A549 (cell line): ENCODE measurements around the gene WWP2. TPM values are rescaled to one million over a fixed set of nuclear protein-coding genes. Genes with fewer than 3 reads are reported as not detected.

ENCODE experiments used
- ATAC-seq, 2 experiments: fragments of 200-7000 bp in 1 of 2; fragments of >200 bp in 1 of 2; cut with Nextera tagmentation in 1 of 2; cut with Tn5 transposase in 1 of 2; 3 replicates each; pipeline versions ENCODE4 v1.8.0 to v1.9.1; 2018 to 2020; ENCODE audit warnings: mild to moderate bottlenecking in 1 of 2, moderate library complexity in 1 of 2
- CTCF ChIA-PET: fragments of 300-600 bp; sonication (Branson Sonifier 250); formaldehyde crosslinking; extraction: SDS; loops from one replicate; lab custom pipeline; 2021; ENCODE audit warnings: antibody characterized with exemption, inconsistent platforms; lab: Yijun Ruan, JAX
- POLR2A ChIA-PET: fragments of 350-600 bp; formaldehyde crosslinking; extraction: SDS; loops from one replicate; lab custom pipeline; 2021; ENCODE audit warnings: antibody characterized with exemption, inconsistent platforms; lab: Yijun Ruan, JAX
- DNase-seq, 2 experiments: peaks; one replicate each; pipeline versions ENCODE4 v3.0.0 to v3.0.0-alpha.2; 2011 to 2016; ENCODE audit warnings: low read depth in 1 of 2, low spot score in 1 of 2
- FAIRE-seq: peaks from 2 replicates; lab custom pipeline; 2011; peaks lifted over from hg19 to GRCh38; lab: Jason Lieb, UNC
- H3K27ac ChIP-seq, 2 experiments: fragments of >200 bp; sonication (Bioruptor Twin); formaldehyde crosslinking; 3 replicates each; pipeline ENCODE4 v1.5.1; 2016 to 2017
- H3K4me1 ChIP-seq: fragments of >200 bp; sonication (Bioruptor Twin); formaldehyde crosslinking; 3 replicates; pipeline ENCODE4 v1.6.1; 2016
- H3K4me2 ChIP-seq: fragments of >200 bp; sonication (Bioruptor Twin); formaldehyde crosslinking; 3 replicates; pipeline ENCODE4 v1.6.1; 2016
- H3K4me3 ChIP-seq: fragments of >200 bp; sonication (Bioruptor Twin); formaldehyde crosslinking; 3 replicates; pipeline ENCODE4 v1.5.1; 2016
- H3K9me3 ChIP-seq: fragments of >200 bp; sonication (Bioruptor Twin); formaldehyde crosslinking; 3 replicates; pipeline ENCODE4 v1.6.1; 2016
- BCL3 ChIP-seq: fragments of >200 bp; sonication (Bioruptor Twin); formaldehyde crosslinking; IDR thresholded peaks from 3 replicates; pipeline ENCODE4 v1.6.1; 2016
- CEBPB ChIP-seq, 2 experiments: fragments of >200 bp in 1 of 2; sonication (Bioruptor Twin) in 1 of 2; formaldehyde crosslinking in 1 of 2; IDR thresholded peaks; 2 replicates each; pipeline ENCODE4 v1.6.1; 2012 to 2016
- CHD2 ChIP-seq: fragments of 150-350 bp; IDR thresholded peaks from 2 replicates; pipeline ENCODE4 v1.6.1; 2014; ENCODE audit warnings: low read length; ENCODE audit not compliant: partially characterized antibody
- E2F6 ChIP-seq: IDR thresholded peaks from 2 replicates; pipeline ENCODE4 v1.6.1; 2012; ENCODE audit warnings: low read depth, borderline replicate concordance
- EHF ChIP-seq: fragments of 250-450 bp; sonication (Bioruptor Pico); IDR thresholded peaks from 2 replicates; pipeline ENCODE4 v1.5.0; 2020; ENCODE audit warnings: mild to moderate bottlenecking
- EHMT2 ChIP-seq: fragments of 200-600 bp; sonication (generic); IDR thresholded peaks from 2 replicates; pipeline ENCODE4 v1.6.1; 2016; ENCODE audit warnings: antibody characterized with exemption, low read depth, mild to moderate bottlenecking, moderate library complexity
- FOSB ChIP-seq: fragments of 250-450 bp; sonication (Bioruptor Pico); IDR thresholded peaks from 2 replicates; pipeline ENCODE4 v1.5.0; 2020; ENCODE audit warnings: mild to moderate bottlenecking, moderate library complexity
- FOSL2 ChIP-seq, 2 experiments: fragments of 450-650 bp in 1 of 2; fragments of >200 bp in 1 of 2; sonication (Bioruptor Twin) in 1 of 2; formaldehyde crosslinking; IDR thresholded peaks; 2 replicates each; pipeline versions ENCODE4 v1.5.0 to v1.6.1; 2016 to 2020; ENCODE audit warnings: mild to moderate bottlenecking in 1 of 2, moderate library complexity in 1 of 2
- GATA3 ChIP-seq: IDR thresholded peaks from 2 replicates; pipeline ENCODE4 v1.6.1; 2012; ENCODE audit warnings: borderline replicate concordance
- HES2 ChIP-seq: fragments of >200 bp; sonication (Bioruptor Twin); formaldehyde crosslinking; IDR thresholded peaks from 2 replicates; pipeline ENCODE4 v1.6.1; 2016
- HEYL ChIP-seq: fragments of 250-450 bp; sonication (Bioruptor Pico); IDR thresholded peaks from 2 replicates; pipeline ENCODE4 v1.8.0; 2021; ENCODE audit warnings: mild to moderate bottlenecking, moderate library complexity
- HOXA7 ChIP-seq: fragments of 250-450 bp; sonication (Bioruptor Pico); IDR thresholded peaks from 2 replicates; pipeline ENCODE4 v1.5.0; 2020; ENCODE audit warnings: mild to moderate bottlenecking, moderate library complexity
- HOXB13 ChIP-seq: fragments of 250-450 bp; sonication (Bioruptor Pico); IDR thresholded peaks from 2 replicates; pipeline ENCODE4 v1.5.0; 2020; ENCODE audit warnings: low read depth, mild to moderate bottlenecking, moderate library complexity
- HOXB5 ChIP-seq: fragments of 250-450 bp; sonication (Bioruptor Pico); IDR thresholded peaks from 2 replicates; pipeline ENCODE4 v1.5.0; 2020; ENCODE audit warnings: mild to moderate bottlenecking, moderate library complexity
- JUN ChIP-seq, 2 experiments: fragments of >200 bp; sonication (Bioruptor Twin); formaldehyde crosslinking; IDR thresholded peaks; 2 replicates in 1 of 2; 3 replicates in 1 of 2; pipeline ENCODE4 v1.6.1; 2016 to 2017
- JUNB ChIP-seq: fragments of >200 bp; sonication (Bioruptor Twin); formaldehyde crosslinking; IDR thresholded peaks from 2 replicates; pipeline ENCODE4 v1.6.1; 2016
- KDM5A ChIP-seq: fragments of 200-600 bp; sonication (generic); IDR thresholded peaks from 2 replicates; pipeline ENCODE4 v1.6.1; 2016; ENCODE audit warnings: antibody characterized with exemption, mild to moderate bottlenecking
- MAFK ChIP-seq: fragments of 450-650 bp; IDR thresholded peaks from 2 replicates; pipeline ENCODE4 v1.6.1; 2014; ENCODE audit not compliant: partially characterized antibody
- MAX ChIP-seq: IDR thresholded peaks from 2 replicates; pipeline ENCODE4 v1.6.1; 2012
- MAZ ChIP-seq: fragments of 150-350 bp; IDR thresholded peaks from 2 replicates; pipeline ENCODE4 v1.6.1; 2014; ENCODE audit warnings: antibody characterized with exemption, low read depth, low read length, borderline replicate concordance
- MYC ChIP-seq: IDR thresholded peaks from 2 replicates; pipeline ENCODE4 v1.6.1; 2012; ENCODE audit warnings: mild to moderate bottlenecking, inconsistent platforms, low read length, improper control_type of control experiment, borderline replicate concordance
- NFE2L2 ChIP-seq: fragments of 150-350 bp; conservative IDR thresholded peaks from 2 replicates; pipeline ENCODE4 v1.6.1; 2014; ENCODE audit warnings: low read length
- NPAS2 ChIP-seq: fragments of 250-450 bp; sonication (Bioruptor Pico); IDR thresholded peaks from 2 replicates; pipeline ENCODE4 v1.8.0; 2022; ENCODE audit warnings: mild to moderate bottlenecking, moderate library complexity, borderline replicate concordance
- NR3C1 ChIP-seq: fragments of >200 bp; sonication (Bioruptor Twin); formaldehyde crosslinking; IDR thresholded peaks from 3 replicates; pipeline ENCODE4 v1.6.1; 2017
- POLR2AphosphoS2 ChIP-seq: conservative IDR thresholded peaks from 2 replicates; pipeline ENCODE4 v1.6.1; 2012; ENCODE audit warnings: low read length, improper control_type of control experiment, inconsistent platforms
- RAD21 ChIP-seq, 2 experiments: fragments of >200 bp in 1 of 2; sonication (Bioruptor Twin) in 1 of 2; formaldehyde crosslinking in 1 of 2; IDR thresholded peaks in 1 of 2; conservative IDR thresholded peaks in 1 of 2; 2 replicates in 1 of 2; 3 replicates in 1 of 2; pipeline ENCODE4 v1.6.1; 2012 to 2018; ENCODE audit warnings: inconsistent platforms in 1 of 2
- RARB ChIP-seq: fragments of 250-450 bp; sonication (Bioruptor Pico); IDR thresholded peaks from 2 replicates; pipeline ENCODE4 v1.8.0; 2021; ENCODE audit warnings: mild to moderate bottlenecking, moderate library complexity
- REST ChIP-seq: fragments of 200-600 bp; sonication (generic); IDR thresholded peaks from 2 replicates; pipeline ENCODE4 v1.6.1; 2016; ENCODE audit warnings: antibody characterized with exemption, mild to moderate bottlenecking, moderate library complexity
- RFX5 ChIP-seq: fragments of 450-650 bp; IDR thresholded peaks from 2 replicates; pipeline ENCODE4 v1.7.1; 2014; ENCODE audit warnings: antibody characterized with exemption, mild to moderate bottlenecking, moderate library complexity
- RNF2 ChIP-seq: fragments of 200-600 bp; sonication (generic); IDR thresholded peaks from 2 replicates; pipeline ENCODE4 v1.6.1; 2016; ENCODE audit warnings: low read depth, mild to moderate bottlenecking, antibody characterized with exemption, moderate library complexity, borderline replicate concordance
- ZSCAN20 ChIP-seq: fragments of 250-450 bp; sonication (Bioruptor Pico); IDR thresholded peaks from 2 replicates; pipeline ENCODE4 v1.8.0; 2022; ENCODE audit warnings: mild to moderate bottlenecking, moderate library complexity
- WGBS: methylation state at CpG from one replicate; pipeline ENCODE4 v1.1.6; 2017; ENCODE audit errors: missing lambda C conversion rate; 5-methylcytosine and 5-hydroxymethylcytosine counted together
- polyA plus RNA-seq, 4 experiments: library from polyadenylated mRNA; depleted of rRNA in 3 of 4; stranded (reverse); fragments of >200 nt; fragmentation: RNase III in 1 of 4; extraction: RNeasy Plus Mini Kit Qiagen cat#74134 plus additional on column Dnase treatment in 1 of 4; gene quantifications; 2 replicates in 3 of 4; 3 replicates in 1 of 4; pipeline ENCODE4 v1.2.3, GENCODE V29; 2011 to 2017

The WWP2 gene
- polyA plus RNA-seq, 2 of the 4 experiments (the other 2 are of a cell fraction): 16.1 to 16.2 TPM

- H3K4me2 ChIP-seq: peak overlapping the region; percentile 66
- WGBS: 63% methylated on average over 2 of the region's 2 CpGs
- CTCF ChIA-PET: interaction anchor here (1.4 to 4.2 kb wide), 5 partner anchors 12 to 125 kb away, joined by 4 to 22 read pairs (median 10); no protein-coding TSS in a partner anchor
- DNase-seq: peak; percentile 36 to 37
- TF ChIP-seq ZSCAN20 (CRISPR knock-in tag) (no peak), EHMT2 (no peak), MAX (no peak), E2F6 (no peak), BCL3 (no peak), HOXA7 (CRISPR knock-in tag) (no peak), RARB (CRISPR knock-in tag) (no peak), FOSL2 (IDR thresholded peaks at IDR 0.05) (no peak), FOSL2 (CRISPR knock-in tag; IDR thresholded peaks at IDR 0.05) (0 out of 2 replicates have a peak, but pooled peaks have one; percentile 26), MAZ (no peak), MAFK (peak; percentile 90), KDM5A (no peak), NR3C1 (no peak), HOXB13 (no peak), RFX5 (no peak), REST (no peak), GATA3 (no peak), JUNB (peak; percentile 32; the same call in 1 of the 2 replicates), EHF (CRISPR knock-in tag) (no peak), HES2 (no peak), HEYL (CRISPR knock-in tag) (no peak), RAD21 (conservative IDR thresholded peaks at IDR 0.05 in 1 of 2, IDR thresholded peaks at IDR 0.05 in 1 of 2) (no peak), CEBPB (IDR thresholded peaks at IDR 0.05) (no peak), MYC (no peak), JUN (IDR thresholded peaks at IDR 0.05) (0 out of 5 replicates have a peak, but pooled peaks of 1 of the 2 experiments have one; percentile 31), FOSB (CRISPR knock-in tag) (no peak), HOXB5 (CRISPR knock-in tag) (no peak), POLR2AphosphoS2 (no peak), NFE2L2 (peak; percentile 70), RNF2 (no peak), NPAS2 (CRISPR knock-in tag) (no peak), CHD2 (no peak)
- TF ChIP-seq, all 56 proteins: peak for 5
- ATAC-seq (peak; percentile 74 to 81), FAIRE-seq (no peak)
- H3K4me3 ChIP-seq: no peak overlapping the region
- POLR2A ChIA-PET: no interaction called here
- peaks cover 36% of the 10 kb centered on the region for H3K4me1 ChIP-seq
- H3K27ac ChIP-seq: peak overlapping the region; percentile 71 to 83
- H3K9me3 ChIP-seq: no peaks in the 10 kb centered on the region
These were observed 50.5 kb downstream of the WWP2 start for GRCh38 chr16:69812688-69813014.
